Stomach (tissue), 9 donors: ENCODE data around the gene RHBG. TPM values are rescaled to one million over a fixed set of nuclear protein-coding genes. Genes with fewer than 3 reads are reported as not detected.

Source experiments
- DNase-seq, 2 donors: peaks; one replicate each; pipeline versions ENCODE4 v3.0.0 to v3.0.0-alpha.2; 2013 to 2019
- H3K27ac ChIP-seq, 5 donors: fragments of 200-600 bp in 4 of 5; sonication (generic) in 4 of 5; one replicate each; pipeline ENCODE4 v1.5.1; 2013 to 2019; ENCODE audit warnings: mild to moderate bottlenecking in 1 of 5, moderate library complexity in 1 of 5
- H3K27me3 ChIP-seq, 3 donors: fragments of 200-600 bp; sonication (generic); one replicate each; pipeline ENCODE4 v1.5.1; 2017 to 2019; ENCODE audit warnings: mixed run types in 1 of 3
- H3K36me3 ChIP-seq, 4 donors: fragments of 200-600 bp; sonication (generic); 1 replicate in 3 of 4; 2 replicates in 1 of 4; pipeline ENCODE4 v1.5.1; 2016 to 2019
- H3K4me1 ChIP-seq, 4 donors: fragments of 200-600 bp; sonication (generic); one replicate each; pipeline ENCODE4 v1.5.1; 2016 to 2019
- H3K4me3 ChIP-seq, 4 donors: fragments of 200-600 bp; sonication (generic) in 3 of 4; one replicate each; pipeline ENCODE4 v1.5.1; 2016 to 2019; ENCODE audit warnings: mild to moderate bottlenecking in 1 of 4
- H3K9me3 ChIP-seq, 4 donors: fragments of 200-600 bp; sonication (generic); one replicate each; pipeline ENCODE4 v1.5.1; 2016 to 2019
- EP300 ChIP-seq: sonication (generic); formaldehyde crosslinking; IDR thresholded peaks from one replicate; pipeline ENCODE4 v1.6.1; 2017; ENCODE audit warnings: antibody characterized with exemption
- POLR2A ChIP-seq, 4 donors: fragments of 450-650 bp; IDR thresholded peaks; one replicate each; pipeline ENCODE4 v1.6.1; 2016; ENCODE audit warnings: antibody characterized with exemption in 4 of 4, control low read depth in 2 of 4, mild to moderate bottlenecking in 1 of 4, moderate library complexity in 1 of 4
- POLR2AphosphoS5 ChIP-seq, 3 donors: sonication (generic); formaldehyde crosslinking; IDR thresholded peaks; one replicate each; pipeline ENCODE4 v1.6.1; 2016; ENCODE audit warnings: antibody characterized with exemption in 3 of 3
- WGBS, 5 donors: extraction: QIAGEN DNeasy Blood & Tissue Kit in 3 of 5; methylation state at CpG; one replicate each; pipeline versions ENCODE4 v1.1.5 to v1.1.7; 2013 to 2018; 5-methylcytosine and 5-hydroxymethylcytosine counted together
- intact Hi-C: fragments of 100-400 bp; cut with DNase I; formaldehyde crosslinking; loops from one replicate; pipeline ENCODE4 v1.15.1; 2023; ENCODE audit warnings: low total_unique reads
- polyA plus RNA-seq, 3 donors: library from polyadenylated mRNA; stranded (reverse); fragments of 200-250 nt; gene quantifications; one replicate each; pipeline ENCODE4 v1.2.3, GENCODE V29; 2013
- total RNA-seq, 5 donors: library from RNA; depleted of rRNA; stranded (reverse); fragments of >200 nt; gene quantifications; one replicate each; pipeline versions ENCODE4 v1.1.0 to v1.2.3, GENCODE V29; 2014 to 2016
- TF ChIP-seq, protein P1 (sequence below), 7 experiments: fragments of 450-650 bp in 4 of 7; fragments of 200-600 bp in 3 of 7; sonication (generic) in 3 of 7; IDR thresholded peaks; one replicate each; pipeline ENCODE4 v1.5.1; 2016 to 2019; ENCODE audit warnings: antibody characterized with exemption in 7 of 7, control low read depth in 2 of 7, mild to moderate bottlenecking in 1 of 7
- donor health status: healthy with polysubstance abuse.
- donor health status: Bipolar disorder and iron deficiency.
- donor health status: healthy.

Gene RHBG
- total and polyA plus RNA-seq, 8 donors = 0.70 TPM; not detected in 7

DNA sequence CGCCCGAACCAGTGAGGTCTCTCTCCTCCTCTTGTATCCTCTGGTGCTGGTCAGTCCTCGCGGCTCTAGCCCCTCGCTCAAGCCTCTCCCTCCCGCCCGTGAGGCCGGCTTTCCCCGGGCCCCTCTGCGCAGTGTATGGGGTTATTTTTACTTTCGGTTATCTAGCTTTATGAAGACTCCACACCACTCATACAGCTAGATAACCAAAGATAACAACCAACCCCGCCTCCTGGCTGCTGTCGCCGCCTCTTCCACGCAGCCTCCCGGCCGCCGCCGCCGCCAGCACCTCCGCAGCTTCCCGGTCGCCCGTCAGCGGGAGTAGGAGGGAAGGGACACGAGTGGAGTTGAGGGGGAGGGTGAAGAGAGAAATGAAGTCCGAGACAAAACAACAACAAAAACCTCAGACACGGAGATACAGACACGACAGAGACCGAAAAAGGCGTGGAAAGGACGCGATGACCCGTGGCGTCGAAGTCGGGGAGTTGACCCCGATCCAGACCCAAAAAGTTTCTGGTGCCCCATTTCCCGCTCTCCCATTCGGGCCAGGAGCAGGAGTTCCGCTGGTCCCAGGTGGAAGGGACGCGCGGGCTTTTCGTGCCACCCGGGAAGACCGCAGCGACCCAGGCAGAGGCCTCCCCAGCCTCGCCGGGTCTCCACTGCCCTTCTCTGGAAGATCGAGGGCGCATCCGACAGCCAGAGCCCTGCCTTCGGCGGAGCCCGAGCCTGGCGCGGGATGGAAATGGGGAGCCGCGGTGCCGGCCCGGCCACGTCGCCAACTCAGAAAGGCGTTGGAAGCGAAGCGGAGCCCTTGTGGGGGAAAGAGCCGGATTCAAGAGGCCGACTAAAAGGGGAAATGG, 51.4 kb downstream of the RHBG start:
- Histone ChIP-seq H3K4me1 (peaks cover 25 to 32% (median 28%) of the 10 kb centered on the region in 4 donors), H3K9me3 (no peaks in the 10 kb centered on the region), H3K36me3 (no peaks in the 10 kb centered on the region), H3K4me3 (peak overlapping the region; percentile 34 to 54 (median 36)), H3K27me3 (peaks cover 14 to 100% (median 83%) of the 10 kb centered on the region in 3 donors), H3K27ac (no peak overlapping the region)
- WGBS, 5 donors = 3 to 9% (median 6%) methylated on average over 64 to 69 of the region's 69 CpGs
- intact Hi-C loops = no loop called here
- TF ChIP-seq, protein P1, sequence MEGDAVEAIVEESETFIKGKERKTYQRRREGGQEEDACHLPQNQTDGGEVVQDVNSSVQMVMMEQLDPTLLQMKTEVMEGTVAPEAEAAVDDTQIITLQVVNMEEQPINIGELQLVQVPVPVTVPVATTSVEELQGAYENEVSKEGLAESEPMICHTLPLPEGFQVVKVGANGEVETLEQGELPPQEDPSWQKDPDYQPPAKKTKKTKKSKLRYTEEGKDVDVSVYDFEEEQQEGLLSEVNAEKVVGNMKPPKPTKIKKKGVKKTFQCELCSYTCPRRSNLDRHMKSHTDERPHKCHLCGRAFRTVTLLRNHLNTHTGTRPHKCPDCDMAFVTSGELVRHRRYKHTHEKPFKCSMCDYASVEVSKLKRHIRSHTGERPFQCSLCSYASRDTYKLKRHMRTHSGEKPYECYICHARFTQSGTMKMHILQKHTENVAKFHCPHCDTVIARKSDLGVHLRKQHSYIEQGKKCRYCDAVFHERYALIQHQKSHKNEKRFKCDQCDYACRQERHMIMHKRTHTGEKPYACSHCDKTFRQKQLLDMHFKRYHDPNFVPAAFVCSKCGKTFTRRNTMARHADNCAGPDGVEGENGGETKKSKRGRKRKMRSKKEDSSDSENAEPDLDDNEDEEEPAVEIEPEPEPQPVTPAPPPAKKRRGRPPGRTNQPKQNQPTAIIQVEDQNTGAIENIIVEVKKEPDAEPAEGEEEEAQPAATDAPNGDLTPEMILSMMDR (IDR thresholded peaks at IDR 0.05) = no peak
- no peak for TF ChIP-seq EP300
- TF ChIP-seq POLR2A (IDR thresholded peaks at IDR 0.05) = no peak
- TF ChIP-seq POLR2AphosphoS5 (IDR thresholded peaks at IDR 0.05) = no peak
- peak in 1 of 2 donors; percentile 30 for DNase-seq

GRCh38 chr1:156421062-156421938, 52.3 kb downstream of the RHBG start:
- DNase-seq = peak; percentile 74 to 90
- Histone ChIP-seq H3K27me3 (peaks cover 12 to 100% (median 76%) of the 10 kb centered on the region in 3 donors), H3K27ac (no peak overlapping the region), H3K9me3 (no peaks in the 10 kb centered on the region), H3K36me3 (no peaks in the 10 kb centered on the region), H3K4me1 (peaks cover 25 to 32% (median 28%) of the 10 kb centered on the region in 4 donors), H3K4me3 (peak overlapping the region; percentile 34 to 54 (median 36))
- TF ChIP-seq, protein P1 (IDR thresholded peaks at IDR 0.05) = no peak
- peak in 1 of 3 donors; percentile 30 for TF ChIP-seq POLR2AphosphoS5 (IDR thresholded peaks at IDR 0.05)
- intact Hi-C loops = no loop called here
- 1 to 3% (median 2%) methylated on average over 39 to 69 of the region's 69 CpGs for WGBS, 5 donors

- 12 to 21% (median 15%) methylated on average over 11 to 12 of the region's 12 CpGs for WGBS, 5 donors
- TF ChIP-seq, protein P1 (IDR thresholded peaks at IDR 0.05) = no peak
- TF ChIP-seq POLR2A (IDR thresholded peaks at IDR 0.05) (no peak), POLR2AphosphoS5 (IDR thresholded peaks at IDR 0.05) (no peak), EP300 (no peak)
- peak overlapping the region; percentile 34 to 54 (median 36) for H3K4me3 ChIP-seq
- H3K4me1 ChIP-seq = peaks cover 25 to 32% (median 28%) of the 10 kb centered on the region in 4 donors
- DNase-seq = no peak
- H3K9me3 ChIP-seq = no peaks in the 10 kb centered on the region
- peaks cover 12 to 100% (median 83%) of the 10 kb centered on the region in 3 donors for H3K27me3 ChIP-seq
- intact Hi-C loops = no loop called here
- no peaks in the 10 kb centered on the region for H3K36me3 ChIP-seq
- H3K27ac ChIP-seq = no peak overlapping the region
Observed at GRCh38 chr1:156421939-156422601, 53.1 kb downstream of the RHBG start.
